Activated CD8-positive, alpha-beta T cell treated with anti-CD3 and anti-CD28 coated beads for 36 hours (primary cell): Measurements from ENCODE around the gene CRB1. TPM values are rescaled to one million over a fixed set of nuclear protein-coding genes. Genes with fewer than 3 reads are reported as not detected.

Source experiments
- ATAC-seq: fragments of 200-7000 bp; cut with Tn5 transposase; one replicate; pipeline ENCODE4 v1.10.0; 2021; ENCODE audit warnings: mild to moderate bottlenecking, moderate library complexity
- CTCF ChIA-PET: fragments of 350-600 bp; sonication (Branson Sonifier 250); formaldehyde crosslinking; loops from one replicate; lab custom pipeline; 2021; ENCODE audit warnings: antibody characterized with exemption; lab: Charles Lee
- POLR2A ChIA-PET: fragments of 350-600 bp; sonication (Branson Sonifier 250); formaldehyde crosslinking; loops from one replicate; lab custom pipeline; 2021; ENCODE audit warnings: antibody characterized with exemption; lab: Charles Lee
- DNase-seq: peaks from one replicate; pipeline ENCODE4 v3.0.0-alpha.2; 2020
- H3K27ac Mint-ChIP-seq: one replicate; pipeline ENCODE4 v1.8.0; 2021; ENCODE audit warnings: mild to moderate bottlenecking, mixed read lengths
- H3K27me3 Mint-ChIP-seq: one replicate; pipeline ENCODE4 v1.8.0; 2021; ENCODE audit warnings: mixed read lengths
- H3K36me3 Mint-ChIP-seq: one replicate; pipeline ENCODE4 v1.8.0; 2021; ENCODE audit warnings: low read depth, mixed read lengths
- H3K4me1 Mint-ChIP-seq: one replicate; pipeline ENCODE4 v1.8.0; 2021; ENCODE audit warnings: low read depth, mixed read lengths
- H3K4me3 Mint-ChIP-seq: one replicate; pipeline ENCODE4 v1.8.0; 2021; ENCODE audit warnings: mild to moderate bottlenecking, moderate library complexity, mixed read lengths
- H3K9me3 Mint-ChIP-seq: one replicate; pipeline ENCODE4 v1.8.0; 2021; ENCODE audit warnings: mixed read lengths
- CTCF ChIP-seq: fragments of 200-600 bp; IDR thresholded peaks from one replicate; pipeline ENCODE4 v1.8.0; 2022; ENCODE audit warnings: antibody characterized with exemption, mild to moderate bottlenecking
- intact Hi-C: fragments of 100-400 bp; cut with micrococcal nuclease; formaldehyde crosslinking; loops from one replicate; pipeline ENCODE4 v1.10.0; 2022
- total RNA-seq, 2 experiments: library from RNA; stranded (reverse); gene quantifications; one replicate each; pipeline ENCODE4 v1.2.3, GENCODE V29; 2021

The CRB1 gene
- total RNA-seq, 2 experiments from 2014 or later = not detected

DNA sequence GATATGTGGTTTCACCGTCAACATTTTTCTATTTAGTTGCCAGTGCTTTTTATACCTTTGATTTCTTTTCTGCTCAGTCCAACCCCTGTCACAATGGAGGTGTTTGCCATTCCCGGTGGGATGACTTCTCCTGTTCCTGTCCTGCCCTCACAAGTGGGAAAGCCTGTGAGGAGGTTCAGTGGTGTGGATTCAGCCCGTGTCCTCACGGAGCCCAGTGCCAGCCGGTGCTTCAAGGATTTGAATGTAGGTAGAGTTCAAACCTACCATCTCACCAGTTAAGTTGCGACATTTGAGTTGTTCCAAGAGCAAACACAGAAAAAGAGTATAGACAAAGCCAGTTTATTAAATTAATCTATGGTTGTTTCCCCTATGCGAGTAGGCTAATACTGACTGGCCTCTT lies 161.3 kb downstream of the CRB1 start:
- ChIA-PET POLR2A (no interaction called here), CTCF (no interaction called here)
- H3K27me3 Mint-ChIP-seq = peaks cover 2% of the 10 kb centered on the region
- no peaks in the 10 kb centered on the region for H3K9me3 Mint-ChIP-seq
- no peak for DNase-seq
- H3K4me1 Mint-ChIP-seq = no peaks in the 10 kb centered on the region
- no peak overlapping the region for H3K4me3 Mint-ChIP-seq
- TF ChIP-seq CTCF = no peak
- no peaks in the 10 kb centered on the region for H3K36me3 Mint-ChIP-seq
- intact Hi-C loops = no loop called here
- no peak for ATAC-seq
- H3K27ac Mint-ChIP-seq = no peak overlapping the region

DNA sequence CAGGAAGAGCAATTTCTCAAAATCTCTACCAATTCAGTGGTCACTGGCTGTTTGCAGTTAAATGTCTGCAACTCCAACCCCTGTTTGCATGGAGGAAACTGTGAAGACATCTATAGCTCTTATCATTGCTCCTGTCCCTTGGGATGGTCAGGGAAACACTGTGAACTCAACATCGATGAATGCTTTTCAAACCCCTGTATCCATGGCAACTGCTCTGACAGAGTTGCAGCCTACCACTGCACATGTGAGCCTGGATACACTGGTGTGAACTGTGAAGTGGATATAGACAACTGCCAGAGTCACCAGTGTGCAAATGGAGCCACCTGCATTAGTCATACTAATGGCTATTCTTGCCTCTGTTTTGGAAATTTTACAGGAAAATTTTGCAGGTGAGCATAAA lies 167.2 kb downstream of the CRB1 start:
- ChIA-PET POLR2A (interaction anchor here (0.7 kb wide), 1 partner anchor 22 kb away, joined by 3 read pairs; no protein-coding TSS in a partner anchor), CTCF (interaction anchor here (1.4 kb wide), 1 partner anchor 35 kb away, joined by 6 read pairs; no protein-coding TSS in a partner anchor)
- intact Hi-C loops = no loop called here
- TF ChIP-seq CTCF = no peak
- Mint-ChIP-seq H3K4me1 (no peaks in the 10 kb centered on the region), H3K27me3 (peaks cover 2% of the 10 kb centered on the region), H3K9me3 (no peaks in the 10 kb centered on the region), H3K4me3 (no peak overlapping the region), H3K36me3 (no peaks in the 10 kb centered on the region), H3K27ac (no peak overlapping the region)
- DNase-seq = no peak
- ATAC-seq = no peak

DNA sequence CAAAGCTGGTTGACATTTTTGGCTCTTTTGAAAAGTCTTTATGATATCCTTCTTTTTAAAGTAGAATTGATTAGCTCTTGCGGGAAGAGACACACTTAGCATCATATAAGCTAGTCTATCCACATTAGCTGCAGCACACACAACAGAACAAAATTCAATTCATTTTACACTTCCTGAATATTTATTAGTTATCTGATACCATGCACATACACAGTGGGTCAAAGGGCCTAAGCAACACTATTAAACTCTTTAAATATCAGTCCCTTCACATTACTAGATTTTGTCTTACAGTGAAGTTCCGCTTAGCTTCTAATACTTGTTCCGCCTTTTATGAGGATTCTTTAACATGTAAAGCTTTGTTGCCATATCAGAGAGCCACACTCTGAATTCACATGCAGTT lies 169.5 kb downstream of the CRB1 start:
- no peaks in the 10 kb centered on the region for H3K4me1 Mint-ChIP-seq
- TF ChIP-seq CTCF = no peak
- H3K27me3 Mint-ChIP-seq = no peaks in the 10 kb centered on the region
- intact Hi-C loops = no loop called here
- ATAC-seq = no peak
- no peaks in the 10 kb centered on the region for H3K36me3 Mint-ChIP-seq
- no peaks in the 10 kb centered on the region for H3K9me3 Mint-ChIP-seq
- H3K4me3 Mint-ChIP-seq = no peak overlapping the region
- no peak for DNase-seq
- ChIA-PET CTCF (no interaction called here), POLR2A (no interaction called here)
- H3K27ac Mint-ChIP-seq = no peak overlapping the region

- intact Hi-C loops = no loop called here
- no peak for TF ChIP-seq CTCF
- Mint-ChIP-seq H3K9me3 (no peaks in the 10 kb centered on the region), H3K4me1 (no peaks in the 10 kb centered on the region), H3K27me3 (no peaks in the 10 kb centered on the region), H3K36me3 (no peaks in the 10 kb centered on the region), H3K27ac (no peak overlapping the region), H3K4me3 (no peak overlapping the region)
- DNase-seq (no peak), ATAC-seq (no peak)
- ChIA-PET POLR2A (no interaction called here), CTCF (interaction anchor here (0.9 to 1.2 kb wide), 2 partner anchors 10 to 38 kb away, joined by 3 to 4 read pairs; no protein-coding TSS in a partner anchor)
These were observed 170.1 kb downstream of the CRB1 start for GRCh38 chr1:197438010-197438790.

DNA sequence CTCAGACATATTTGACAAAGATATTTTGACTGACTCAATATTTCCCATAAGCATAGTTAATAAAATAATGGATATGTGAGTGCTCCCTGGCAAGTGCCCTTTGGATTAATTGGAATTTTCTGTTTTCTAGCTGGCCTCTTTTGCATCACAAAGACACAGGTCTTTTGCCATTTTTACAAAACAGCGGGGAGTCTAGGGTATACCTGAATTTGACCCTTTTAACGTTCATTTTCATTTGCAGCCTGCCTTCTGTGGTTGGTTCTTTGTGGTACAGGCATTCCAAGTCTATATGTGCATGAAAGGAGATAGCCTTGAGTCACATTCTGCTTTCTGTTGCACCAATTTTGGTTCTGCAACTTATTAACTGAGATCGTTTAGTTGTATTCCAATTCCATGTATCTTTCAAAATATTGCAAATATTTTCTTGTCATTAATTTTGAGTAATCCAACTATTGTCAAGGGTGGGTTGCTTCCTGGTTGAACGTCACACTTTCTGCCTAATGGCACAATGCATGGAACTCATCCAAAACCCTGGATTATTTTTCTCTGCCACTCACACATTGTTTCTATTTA lies 171.7 kb downstream of the CRB1 start:
- H3K4me1 Mint-ChIP-seq = no peaks in the 10 kb centered on the region
- POLR2A ChIA-PET = no interaction called here
- no peaks in the 10 kb centered on the region for H3K9me3 Mint-ChIP-seq

More for the DNA sequence above, 171.7 kb downstream of the CRB1 start:
- Mint-ChIP-seq H3K36me3 (no peaks in the 10 kb centered on the region), H3K27me3 (no peaks in the 10 kb centered on the region), H3K4me3 (no peak overlapping the region), H3K27ac (no peak overlapping the region)
- DNase-seq (no peak), ATAC-seq (no peak)
- CTCF ChIA-PET = interaction anchor here (1.2 kb wide), 1 partner anchor 9 kb away, joined by 4 read pairs; no protein-coding TSS in a partner anchor
- TF ChIP-seq CTCF = no peak
- intact Hi-C loops = no loop called here
